Kidney (tissue), 14 donors: Measurements from ENCODE around the gene NLRC5. TPM values are rescaled to one million over a fixed set of nuclear protein-coding genes. Genes with fewer than 3 reads are reported as not detected.

Source experiments
- DNase-seq, 5 donors: peaks; one replicate each; pipeline ENCODE4 v3.0.0-alpha.2; 2013 to 2020
- FAIRE-seq: peaks from 2 replicates; lab custom pipeline; 2012; peaks lifted over from hg19 to GRCh38; lab: Jason Lieb, UNC
- H3K27ac ChIP-seq, 2 donors: one replicate each; pipeline ENCODE4 v1.7.0; 2013; ENCODE audit warnings: low read depth in 2 of 2, low read length in 2 of 2, inconsistent platforms in 1 of 2
- H3K27me3 ChIP-seq: one replicate; pipeline ENCODE4 v1.7.1; 2013; ENCODE audit warnings: low read length, inconsistent platforms; ENCODE audit not compliant: control insufficient read depth, insufficient read depth
- H3K36me3 ChIP-seq, 3 donors: one replicate each; pipeline versions ENCODE4 v1.7.0 to v1.7.1; 2013; ENCODE audit warnings: low read length in 3 of 3, control low read depth in 1 of 3, inconsistent platforms in 1 of 3; ENCODE audit not compliant: insufficient read depth in 3 of 3, control insufficient read depth in 2 of 3
- H3K4me1 ChIP-seq, 3 donors: one replicate each; pipeline versions ENCODE4 v1.7.0 to v1.7.1; 2013; ENCODE audit warnings: low read length in 3 of 3, inconsistent platforms in 1 of 3, low read depth in 1 of 3; ENCODE audit not compliant: control insufficient read depth in 2 of 3, insufficient read depth in 2 of 3
- H3K4me3 ChIP-seq, 3 donors: one replicate each; pipeline versions ENCODE4 v1.7.0 to v1.8.1; 2013; ENCODE audit warnings: low read length in 3 of 3, control low read depth in 1 of 3, inconsistent platforms in 1 of 3
- H3K9ac ChIP-seq, 3 donors: one replicate each; pipeline versions ENCODE4 v1.7.0 to v1.7.1; 2013; ENCODE audit warnings: low read length in 3 of 3, control low read depth in 1 of 3, inconsistent platforms in 1 of 3
- H3K9me3 ChIP-seq, 3 donors: one replicate each; pipeline versions ENCODE4 v1.7.0 to v1.7.1; 2013; ENCODE audit warnings: low read length in 3 of 3, control low read depth in 1 of 3, inconsistent platforms in 1 of 3; ENCODE audit not compliant: control insufficient read depth in 2 of 3, insufficient read depth in 1 of 3
- CTCF ChIP-seq: IDR thresholded peaks from 3 replicates; pipeline ENCODE4 v1.5.1; 2012; ENCODE audit warnings: mild to moderate bottlenecking, moderate library complexity, borderline replicate concordance; ENCODE audit not compliant: insufficient read depth; ENCODE audit errors: extremely low read depth
- intact Hi-C: fragments of 100-400 bp; cut with DNase I; formaldehyde crosslinking; loops from one replicate; pipeline ENCODE4 v1.11.1; 2022
- polyA plus RNA-seq: library from polyadenylated mRNA; stranded (reverse); fragments of 350-450 nt; fragmentation: Illumina TruSeq; extraction: RNeasy Lipid Tissue Mini Kit (QIAGEN cat#74804); gene quantifications from one replicate; pipeline ENCODE4 v1.2.3, GENCODE V29; 2014; ENCODE audit warnings: low read depth, low replicate concordance; ENCODE audit not compliant: insufficient read depth
- total RNA-seq: library from RNA; stranded (reverse); fragmentation: NEBNext Ultra II Directional; extraction: Animal tissue kit (Norgen Biotek cat#: 25700); gene quantifications from one replicate; pipeline ENCODE4 v1.2.1, GENCODE V29; 2021
- donor health status: control.
- donor health status: control.
- donor health status: control.
- donor health status: control.
- donor health status: control.
- donor health status: DM: yes; HTN: yes; CAD: no.
- donor health status: Normal renal cell carcinoma (clear cell type).

The NLRC5 gene
- total and polyA plus RNA-seq, 2 donors from 2014 or later, result 7.1 to 55.6 TPM

GRCh38 chr16:57041182-57042156 is 52.1 kb downstream of the NLRC5 start:
- peak overlapping the region in 1 of 2 donors; percentile 14 for H3K27ac ChIP-seq

GRCh38 chr16:57042157-57043111 is 53.1 kb downstream of the NLRC5 start:
- FAIRE-seq (no peak), DNase-seq (no peak)
- H3K27me3 ChIP-seq, result no peaks in the 10 kb centered on the region
- no peak overlapping the region for H3K27ac ChIP-seq
- H3K36me3 ChIP-seq, result no peaks in the 10 kb centered on the region
- H3K4me1 ChIP-seq, result peaks cover 2 to 15% (median 10%) of the 10 kb centered on the region in 3 donors
- intact Hi-C loops, result loop anchor here (10.0 kb wide), 1 partner anchor 68 kb away; no protein-coding TSS in a partner anchor
- no peak overlapping the region for H3K4me3 ChIP-seq
- no peak for TF ChIP-seq CTCF
- H3K9ac ChIP-seq, result peak overlapping the region in 1 of 3 donors; percentile 9
- no peaks in the 10 kb centered on the region for H3K9me3 ChIP-seq

More at GRCh38 chr16:57041182-57042156, 52.1 kb downstream of the NLRC5 start:
- DNase-seq, result peak in 1 of 5 donors; percentile 46
- H3K4me3 ChIP-seq, result no peak overlapping the region
- no peaks in the 10 kb centered on the region for H3K36me3 ChIP-seq
- H3K4me1 ChIP-seq, result peaks cover 2 to 15% (median 10%) of the 10 kb centered on the region in 3 donors
- TF ChIP-seq CTCF, result no peak
- no peak for FAIRE-seq
- H3K27me3 ChIP-seq, result no peaks in the 10 kb centered on the region
- no peak overlapping the region for H3K9ac ChIP-seq
- H3K9me3 ChIP-seq, result no peaks in the 10 kb centered on the region
- intact Hi-C loops, result loop anchor here (10.0 kb wide), 1 partner anchor 67 kb away; no protein-coding TSS in a partner anchor

GRCh38 chr16:57043248-57043647 is 53.9 kb downstream of the NLRC5 start:
- Histone ChIP-seq H3K4me1 (peaks cover 2 to 15% (median 10%) of the 10 kb centered on the region in 3 donors), H3K27me3 (no peaks in the 10 kb centered on the region), H3K27ac (no peak overlapping the region), H3K9me3 (no peaks in the 10 kb centered on the region), H3K9ac (no peak overlapping the region), H3K4me3 (no peak overlapping the region), H3K36me3 (no peaks in the 10 kb centered on the region)
- DNase-seq (no peak), FAIRE-seq (no peak)
- no peak for TF ChIP-seq CTCF
- intact Hi-C loops, result loop anchor here (10.0 kb wide), 1 partner anchor 68 kb away; no protein-coding TSS in a partner anchor
